Keratinocyte (primary cell): ENCODE measurements around the gene RAB30.

Experiments
- CTCF ChIP-seq, 3 experiments: IDR thresholded peaks in 1 of 3; conservative IDR thresholded peaks in 1 of 3; optimal IDR thresholded peaks in 1 of 3; 2 replicates in 2 of 3; 3 replicates in 1 of 3; pipeline versions ENCODE3 to v1.5.1; 2011; ENCODE audit warnings: low read length in 3 of 3, mild to moderate bottlenecking in 3 of 3, moderate library complexity in 2 of 3, control low read depth in 1 of 3, inconsistent platforms in 1 of 3; ENCODE audit not compliant: insufficient read depth in 2 of 3; ENCODE audit errors: extremely low read depth in 1 of 3
- EZH2 ChIP-seq: IDR thresholded peaks from one replicate; pipeline ENCODE4 v1.6.1; 2012; ENCODE audit warnings: inconsistent platforms, mild to moderate bottlenecking, low read length, moderate library complexity

GRCh38 chr11:83025267-83025704 is 46.4 kb downstream of the RAB30 start:
- no peak for TF ChIP-seq CTCF (optimal IDR thresholded peaks at IDR 0.05 in 1 of 3, IDR thresholded peaks at IDR 0.05 in 1 of 3, conservative IDR thresholded peaks at IDR 0.05 in 1 of 3; ENCODE audit: extremely low read depth in 1 of 3, insufficient read depth in 2 of 3, low read length in 3 of 3)
- TF ChIP-seq EZH2 = no peak
